Measurements from ENCODE around the gene MXRA8.

MXRA8 gene

DNA sequence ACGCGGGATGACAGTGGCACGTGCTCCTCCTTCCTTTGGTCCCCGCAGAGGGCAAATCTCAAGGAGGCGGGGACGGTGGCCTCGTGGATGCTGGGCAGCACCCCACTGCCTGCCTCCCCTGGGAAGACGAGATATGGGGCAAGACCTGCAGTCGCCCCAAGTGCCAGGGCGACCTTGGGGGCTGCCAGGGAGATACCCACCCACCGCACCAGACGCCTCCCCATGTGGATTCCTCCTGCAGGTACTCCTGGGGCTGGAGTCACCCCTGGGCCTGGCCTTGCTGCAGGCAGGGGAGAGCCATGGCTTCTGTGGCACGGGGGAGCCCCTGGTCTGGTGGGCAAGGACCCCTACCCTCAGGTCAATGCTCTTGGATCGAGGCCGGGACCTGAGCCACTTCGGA lies 22.5 kb upstream of the MXRA8 start:
- Histone ChIP-seq H3K4me1 (ENCODE audit: insufficient read depth, low read length) (peaks cover 10% of the 10 kb centered on the region), H3K4me3 (ENCODE audit: low read depth in 1 of 2, low read length in 2 of 2) (no peak overlapping the region), H2AFZ (ENCODE audit: low read depth, low read length) (no peak overlapping the region), H3K27me3 (ENCODE audit: insufficient read depth, low read length, poor library complexity) (no peaks in the 10 kb centered on the region), H3K79me2 (ENCODE audit: insufficient read depth, low read length) (peaks cover 4% of the 10 kb centered on the region; the same call in 1 of the 2 replicates), H3K9ac (ENCODE audit: low read depth, low read length) (no peak overlapping the region), H3K4me2 (ENCODE audit: insufficient read depth, low read length) (no peak overlapping the region), H4K20me1 (ENCODE audit: insufficient read depth, low read length) (peaks cover 2% of the 10 kb centered on the region), H3K27ac (ENCODE audit: low read length) (no peak overlapping the region), H3K36me3 (ENCODE audit: insufficient read depth, low read length) (peaks cover 6% of the 10 kb centered on the region), H3K9me3 (ENCODE audit: insufficient read depth, low read length, severe bottlenecking) (no peaks in the 10 kb centered on the region)
- TF ChIP-seq, protein P1, sequence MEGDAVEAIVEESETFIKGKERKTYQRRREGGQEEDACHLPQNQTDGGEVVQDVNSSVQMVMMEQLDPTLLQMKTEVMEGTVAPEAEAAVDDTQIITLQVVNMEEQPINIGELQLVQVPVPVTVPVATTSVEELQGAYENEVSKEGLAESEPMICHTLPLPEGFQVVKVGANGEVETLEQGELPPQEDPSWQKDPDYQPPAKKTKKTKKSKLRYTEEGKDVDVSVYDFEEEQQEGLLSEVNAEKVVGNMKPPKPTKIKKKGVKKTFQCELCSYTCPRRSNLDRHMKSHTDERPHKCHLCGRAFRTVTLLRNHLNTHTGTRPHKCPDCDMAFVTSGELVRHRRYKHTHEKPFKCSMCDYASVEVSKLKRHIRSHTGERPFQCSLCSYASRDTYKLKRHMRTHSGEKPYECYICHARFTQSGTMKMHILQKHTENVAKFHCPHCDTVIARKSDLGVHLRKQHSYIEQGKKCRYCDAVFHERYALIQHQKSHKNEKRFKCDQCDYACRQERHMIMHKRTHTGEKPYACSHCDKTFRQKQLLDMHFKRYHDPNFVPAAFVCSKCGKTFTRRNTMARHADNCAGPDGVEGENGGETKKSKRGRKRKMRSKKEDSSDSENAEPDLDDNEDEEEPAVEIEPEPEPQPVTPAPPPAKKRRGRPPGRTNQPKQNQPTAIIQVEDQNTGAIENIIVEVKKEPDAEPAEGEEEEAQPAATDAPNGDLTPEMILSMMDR (IDR thresholded peaks at IDR 0.05; ENCODE audit: borderline replicate concordance, extremely low read depth, low read length, poor library complexity, severe bottlenecking) = no peak
- no peak for TF ChIP-seq EZH2 (IDR thresholded peaks at IDR 0.05; ENCODE audit: borderline replicate concordance, low read depth, low read length, severe bottlenecking)
- ATAC-seq (ENCODE audit: insufficient read depth, low read depth) (no peak), DNase-seq (no peak)

GRCh38 chr1:1377540-1378205 lies 19.3 kb upstream of the MXRA8 start:
- peaks cover 16% of the 10 kb centered on the region for H4K20me1 ChIP-seq (ENCODE audit: insufficient read depth, low read length)
- no peak overlapping the region for H3K4me3 ChIP-seq (ENCODE audit: low read depth in 1 of 2, low read length in 2 of 2)
- H3K79me2 ChIP-seq (ENCODE audit: insufficient read depth, low read length) = peaks cover 30% of the 10 kb centered on the region
- peaks cover 29% of the 10 kb centered on the region for H3K4me1 ChIP-seq (ENCODE audit: insufficient read depth, low read length)
- H3K36me3 ChIP-seq (ENCODE audit: insufficient read depth, low read length) = peaks cover 17% of the 10 kb centered on the region
- ATAC-seq (ENCODE audit: insufficient read depth, low read depth) (no peak), DNase-seq (no peak)
- TF ChIP-seq EZH2 (IDR thresholded peaks at IDR 0.05; ENCODE audit: borderline replicate concordance, low read depth, low read length, severe bottlenecking) = no peak
- no peak overlapping the region for H2AFZ ChIP-seq (ENCODE audit: low read depth, low read length)
- H3K4me2 ChIP-seq (ENCODE audit: insufficient read depth, low read length) = no peak overlapping the region
- H3K9me3 ChIP-seq (ENCODE audit: insufficient read depth, low read length, severe bottlenecking) = no peaks in the 10 kb centered on the region
- no peak overlapping the region for H3K27ac ChIP-seq (ENCODE audit: low read length)
- no peak overlapping the region for H3K9ac ChIP-seq (ENCODE audit: low read depth, low read length)
- no peaks in the 10 kb centered on the region for H3K27me3 ChIP-seq (ENCODE audit: insufficient read depth, low read length, poor library complexity)

- H3K27me3 ChIP-seq (ENCODE audit: insufficient read depth, low read length, poor library complexity) = no peaks in the 10 kb centered on the region
- DNase-seq = no peak
- peaks cover 23% of the 10 kb centered on the region for H4K20me1 ChIP-seq (ENCODE audit: insufficient read depth, low read length)
- peaks cover 23% of the 10 kb centered on the region for H3K36me3 ChIP-seq (ENCODE audit: insufficient read depth, low read length)
- ATAC-seq (ENCODE audit: insufficient read depth, low read depth) = no peak
- TF ChIP-seq EZH2 (IDR thresholded peaks at IDR 0.05; ENCODE audit: borderline replicate concordance, low read depth, low read length, severe bottlenecking) = no peak
- TF ChIP-seq, protein P1 (IDR thresholded peaks at IDR 0.05; ENCODE audit: borderline replicate concordance, extremely low read depth, low read length, poor library complexity, severe bottlenecking) = no peak
- H3K4me1 ChIP-seq (ENCODE audit: insufficient read depth, low read length) = peaks cover 39% of the 10 kb centered on the region
- peaks cover 30% of the 10 kb centered on the region for H3K79me2 ChIP-seq (ENCODE audit: insufficient read depth, low read length)
- H3K4me2 ChIP-seq (ENCODE audit: insufficient read depth, low read length) = peak overlapping the region; percentile 89
- H3K4me3 ChIP-seq (ENCODE audit: low read depth in 1 of 2, low read length in 2 of 2) = peak overlapping the region in 1 of 2 experiments; percentile 94; a peak in 2 of 4 replicates
- peak overlapping the region; percentile 93 for H3K27ac ChIP-seq (ENCODE audit: low read length)
- H3K9me3 ChIP-seq (ENCODE audit: insufficient read depth, low read length, severe bottlenecking) = no peaks in the 10 kb centered on the region
- no peak overlapping the region for H2AFZ ChIP-seq (ENCODE audit: low read depth, low read length)
- peak overlapping the region; percentile 100 for H3K9ac ChIP-seq (ENCODE audit: low read depth, low read length)
Measured at GRCh38 chr1:1376551-1377226, 18.3 kb upstream of the MXRA8 start.

Measured in DND-41 (cell line).